AG04450 (cell line): ENCODE measurements around the gene TARBP1. TPM values are rescaled to one million over a fixed set of nuclear protein-coding genes. Genes with fewer than 3 reads are reported as not detected.

Source experiments
- CTCF ChIA-PET: fragments of 300-600, 350-600 bp; formaldehyde crosslinking; extraction: SDS; loops from one replicate; lab custom pipeline; 2022; ENCODE audit warnings: antibody characterized with exemption, inconsistent platforms; lab: Charles Lee
- POLR2A ChIA-PET: fragments of 350-600 bp; formaldehyde crosslinking; extraction: SDS; loops from one replicate; lab custom pipeline; 2021; ENCODE audit warnings: antibody characterized with exemption, inconsistent platforms; lab: Yijun Ruan, JAX
- DNase-seq: peaks from one replicate; pipeline ENCODE4 v3.0.0-alpha.2; 2011; ENCODE audit warnings: low read depth, low spot score
- H3K27ac ChIP-seq: one replicate; pipeline ENCODE4 v1.5.1; 2012; ENCODE audit warnings: low read depth, low read length, control low read depth
- H3K27me3 ChIP-seq: one replicate; pipeline ENCODE4 v1.6.0; 2012; ENCODE audit warnings: low read length; ENCODE audit not compliant: control insufficient read depth, insufficient read depth
- H3K4me3 ChIP-seq: 2 replicates; pipeline ENCODE4 v1.5.1; 2011; ENCODE audit warnings: mild to moderate bottlenecking, low read depth, low read length, control low read depth
- H3K9me3 ChIP-seq: 2 replicates; pipeline ENCODE4 v1.5.1; 2012; ENCODE audit warnings: low read length; ENCODE audit not compliant: control insufficient read depth, insufficient read depth
- CTCF ChIP-seq: IDR thresholded peaks from 2 replicates; pipeline ENCODE4 v1.5.1; 2011; ENCODE audit warnings: low read depth, low read length, control low read depth, inconsistent platforms
- polyA plus RNA-seq: library from polyadenylated mRNA; depleted of rRNA; stranded (reverse); fragments of >200 nt; gene quantifications from 2 replicates; pipeline ENCODE4 v1.2.3, GENCODE V29; 2011

The TARBP1 gene
- polyA plus RNA-seq, 1 experiment = 22.6 TPM

GRCh38 chr1:234412830-234413229 lies 66.1 kb downstream of the TARBP1 start:
- no peak for TF ChIP-seq CTCF
- CTCF ChIA-PET = no interaction called here

GRCh38 chr1:234409328-234409727 lies 69.7 kb downstream of the TARBP1 start:
- no peak for DNase-seq
- TF ChIP-seq CTCF = 0 out of 2 replicates have a peak, but pooled peaks have one; percentile 12
- Histone ChIP-seq H3K4me3 (no peak overlapping the region), H3K27me3 (no peaks in the 10 kb centered on the region), H3K27ac (no peak overlapping the region), H3K9me3 (no peaks in the 10 kb centered on the region)
- ChIA-PET POLR2A (no interaction called here), CTCF (interaction anchor here (0.7 kb wide), 1 partner anchor 56 kb away, joined by 3 read pairs; no protein-coding TSS in a partner anchor)

More at GRCh38 chr1:234412830-234413229, 66.1 kb downstream of the TARBP1 start:
- Histone ChIP-seq H3K27me3 (no peaks in the 10 kb centered on the region), H3K4me3 (no peak overlapping the region), H3K27ac (no peak overlapping the region), H3K9me3 (no peaks in the 10 kb centered on the region)
- no peak for DNase-seq
- POLR2A ChIA-PET = no interaction called here

GRCh38 chr1:234408757-234409156 lies 70.2 kb downstream of the TARBP1 start:
- Histone ChIP-seq H3K27ac (no peak overlapping the region), H3K27me3 (no peaks in the 10 kb centered on the region), H3K4me3 (no peak overlapping the region), H3K9me3 (no peaks in the 10 kb centered on the region)
- ChIA-PET POLR2A (no interaction called here), CTCF (interaction anchor here (0.7 kb wide), 1 partner anchor 56 kb away, joined by 3 read pairs; no protein-coding TSS in a partner anchor)
- DNase-seq = no peak
- no peak for TF ChIP-seq CTCF

- ChIA-PET CTCF (no interaction called here), POLR2A (no interaction called here)
- Histone ChIP-seq H3K27me3 (no peaks in the 10 kb centered on the region), H3K27ac (no peak overlapping the region), H3K9me3 (no peaks in the 10 kb centered on the region), H3K4me3 (no peak overlapping the region)
- no peak for DNase-seq
- no peak for TF ChIP-seq CTCF
Measured at GRCh38 chr1:234406871-234407270, 72.1 kb downstream of the TARBP1 start.

GRCh38 chr1:234405676-234406075 lies 73.3 kb downstream of the TARBP1 start:
- H3K9me3 ChIP-seq = no peaks in the 10 kb centered on the region
- POLR2A ChIA-PET = no interaction called here
- H3K27ac ChIP-seq = no peak overlapping the region
- H3K27me3 ChIP-seq = no peaks in the 10 kb centered on the region
- DNase-seq = no peak
- no peak overlapping the region for H3K4me3 ChIP-seq
- CTCF ChIA-PET = no interaction called here
- no peak for TF ChIP-seq CTCF
